GM10266 (cell line): ENCODE data around the gene TMEM184C.
A peak's percentile ranks its signal among the peaks of the same experiment; 100 is the strongest.

Experiments
- DNase-seq: peaks from one replicate; pipeline ENCODE4 v3.0.0; 2012; ENCODE audit errors: extremely low spot score
- CTCF ChIP-seq: IDR thresholded peaks from 2 replicates; pipeline ENCODE4 v1.5.1; 2012; ENCODE audit warnings: mild to moderate bottlenecking, low read depth; ENCODE audit not compliant: control insufficient read depth, insufficient read depth; ENCODE audit errors: missing control alignments

Gene TMEM184C

GRCh38 chr4:147678106-147678505, 60.9 kb downstream of the TMEM184C start:
- TF ChIP-seq CTCF: no peak
- no peak for DNase-seq

- DNase-seq: no peak
- TF ChIP-seq CTCF: peak; percentile 29
Measured at GRCh38 chr4:147678796-147679549, 61.8 kb downstream of the TMEM184C start.

- no peak for DNase-seq
- TF ChIP-seq CTCF: no peak
Measured at GRCh38 chr4:147682755-147683154, 65.6 kb downstream of the TMEM184C start.

DNA sequence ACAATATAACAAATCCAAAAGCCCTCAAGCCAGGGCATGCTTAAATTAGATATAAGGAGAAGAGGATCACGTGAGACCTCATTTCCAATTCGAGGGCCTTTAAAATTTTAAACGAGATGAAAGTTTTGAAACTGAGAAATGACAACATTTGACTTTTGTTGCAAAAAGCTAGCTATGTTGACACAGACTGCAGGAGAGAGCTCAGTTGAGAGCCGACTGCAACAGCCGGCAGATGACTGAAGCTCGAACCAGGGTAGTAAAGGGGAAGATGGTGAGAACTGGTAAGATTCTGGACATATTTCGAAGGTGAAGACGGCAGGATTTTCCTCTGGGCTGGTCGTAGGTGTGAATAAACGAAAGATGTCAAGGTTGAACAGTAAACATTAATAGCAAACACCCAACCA, 66.0 kb downstream of the TMEM184C start:
- DNase-seq: peak; percentile 35
- no peak for TF ChIP-seq CTCF

- TF ChIP-seq CTCF: no peak
- peak; percentile 92 for DNase-seq
Measured at GRCh38 chr4:147683717-147684700, 66.8 kb downstream of the TMEM184C start, which contains the start of gene PRMT9. TSS of gene PRMT9 (minus strand) at chr4:147684163. CDS start at chr4:147683987, 176 bp downstream.

- no peak for DNase-seq
- no peak for TF ChIP-seq CTCF
Measured at GRCh38 chr4:147689067-147689466, 71.9 kb downstream of the TMEM184C start.
